A204.1 (cell line): Measurements from ENCODE around the gene ALKBH5.
A peak's percentile ranks its signal among the peaks of the same experiment; 100 is the strongest.

Source experiments
- FAIRE-seq: peaks from 2 replicates; lab custom pipeline; 2012; peaks lifted over from hg19 to GRCh38; lab: Jason Lieb, UNC

ALKBH5 gene

GRCh38 chr17:18183334-18184142 lies at the start of gene ALKBH5:
Gene ALKBH5, plus strand, starts transcription at chr17:18183828. Its CDS starts 416 bp downstream, at chr17:18184244.
- FAIRE-seq, result peak; percentile 94

DNA sequence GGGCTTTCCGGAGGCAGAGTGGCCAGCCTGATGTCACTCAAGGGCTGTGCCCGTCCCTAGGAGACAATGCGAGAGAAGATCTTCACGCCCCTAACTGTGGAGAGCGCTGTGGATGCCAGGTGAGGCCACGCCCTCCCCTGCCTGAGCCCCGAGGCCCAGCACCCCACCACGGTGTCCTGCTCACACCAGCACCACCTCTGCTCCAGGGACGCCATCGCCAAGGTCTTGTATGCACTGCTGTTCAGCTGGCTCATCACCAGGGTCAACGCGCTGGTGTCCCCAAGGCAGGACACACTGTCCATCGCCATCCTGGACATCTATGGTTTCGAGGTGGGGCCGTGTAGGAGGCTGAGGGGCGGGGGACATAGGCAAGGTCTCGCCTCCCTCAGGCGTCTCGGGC lies 47.3 kb upstream of the ALKBH5 start:
- no peak for FAIRE-seq

DNA sequence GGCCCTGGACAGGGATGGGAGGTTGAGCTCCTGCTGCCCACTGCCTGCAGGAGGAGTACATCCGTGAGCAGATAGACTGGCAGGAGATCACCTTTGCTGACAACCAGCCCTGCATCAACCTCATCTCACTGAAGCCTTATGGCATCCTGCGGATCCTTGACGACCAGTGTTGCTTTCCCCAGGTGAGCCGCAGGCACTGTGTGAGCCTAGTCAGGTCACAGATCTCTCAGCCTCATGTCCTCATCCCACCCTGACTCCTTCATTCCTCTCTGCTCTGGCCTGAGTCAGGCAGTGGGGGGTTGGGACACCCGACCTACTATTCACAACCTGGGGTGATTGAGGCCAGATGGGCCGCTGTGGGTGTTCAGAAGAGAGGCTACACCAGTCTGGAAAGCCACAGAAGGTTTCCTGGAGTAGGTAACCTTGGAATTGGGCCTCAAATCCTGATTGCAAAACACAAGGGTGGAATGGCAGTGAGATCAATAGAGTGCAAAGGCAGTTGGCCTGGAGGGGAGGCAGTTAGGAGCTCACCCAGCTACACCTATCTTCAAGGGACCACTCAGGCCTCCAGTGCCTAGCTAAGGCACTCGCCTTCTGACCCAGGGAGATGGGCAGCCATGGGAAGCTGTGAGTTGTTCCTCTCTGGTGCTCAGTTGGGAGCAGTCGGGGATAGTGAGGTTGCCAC lies 45.4 kb upstream of the ALKBH5 start:
- no peak for FAIRE-seq

GRCh38 chr17:18139092-18139491 lies 44.5 kb upstream of the ALKBH5 start:
- no peak for FAIRE-seq

DNA sequence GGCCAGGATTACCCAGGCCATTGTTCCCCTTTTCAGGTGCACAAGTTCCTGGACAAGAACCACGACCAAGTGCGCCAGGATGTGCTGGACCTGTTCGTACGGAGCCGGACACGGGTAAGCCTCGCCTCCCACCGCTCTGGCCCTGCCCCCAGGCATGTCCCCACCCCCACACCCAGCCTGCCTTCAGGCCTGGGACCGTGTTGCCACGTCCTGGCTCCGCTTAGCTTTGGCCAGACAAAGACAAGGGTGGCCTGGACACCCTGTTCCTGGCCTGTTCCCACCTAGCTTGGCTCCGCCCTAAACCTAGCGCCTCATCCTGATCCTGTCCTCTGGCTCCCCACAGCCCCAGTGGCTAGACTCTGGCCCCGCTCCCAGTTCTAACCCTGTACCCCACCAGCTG lies 44.1 kb upstream of the ALKBH5 start:
- FAIRE-seq, result no peak

- no peak for FAIRE-seq
These were observed 43.7 kb upstream of the ALKBH5 start for GRCh38 chr17:18139949-18140348.

DNA sequence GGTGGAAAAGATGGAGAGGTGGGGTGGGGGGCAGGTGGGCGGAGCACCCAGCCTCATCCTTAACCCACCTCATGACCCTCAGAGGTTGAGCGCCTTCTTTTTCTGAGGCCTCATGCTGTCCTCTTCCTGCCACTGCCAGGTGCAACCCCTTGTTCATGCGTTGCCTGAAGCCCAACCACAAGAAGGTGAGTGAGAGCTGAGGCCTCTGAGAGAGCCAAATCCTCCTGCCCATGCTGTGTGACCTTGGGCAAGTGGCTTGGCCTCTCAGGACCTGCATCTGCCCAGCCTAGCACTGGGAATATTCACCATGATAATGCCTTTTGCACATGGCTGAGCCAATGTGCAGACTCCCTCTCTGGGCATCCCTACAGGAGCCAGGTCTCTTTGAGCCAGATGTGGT lies 43.0 kb upstream of the ALKBH5 start:
- no peak for FAIRE-seq

DNA sequence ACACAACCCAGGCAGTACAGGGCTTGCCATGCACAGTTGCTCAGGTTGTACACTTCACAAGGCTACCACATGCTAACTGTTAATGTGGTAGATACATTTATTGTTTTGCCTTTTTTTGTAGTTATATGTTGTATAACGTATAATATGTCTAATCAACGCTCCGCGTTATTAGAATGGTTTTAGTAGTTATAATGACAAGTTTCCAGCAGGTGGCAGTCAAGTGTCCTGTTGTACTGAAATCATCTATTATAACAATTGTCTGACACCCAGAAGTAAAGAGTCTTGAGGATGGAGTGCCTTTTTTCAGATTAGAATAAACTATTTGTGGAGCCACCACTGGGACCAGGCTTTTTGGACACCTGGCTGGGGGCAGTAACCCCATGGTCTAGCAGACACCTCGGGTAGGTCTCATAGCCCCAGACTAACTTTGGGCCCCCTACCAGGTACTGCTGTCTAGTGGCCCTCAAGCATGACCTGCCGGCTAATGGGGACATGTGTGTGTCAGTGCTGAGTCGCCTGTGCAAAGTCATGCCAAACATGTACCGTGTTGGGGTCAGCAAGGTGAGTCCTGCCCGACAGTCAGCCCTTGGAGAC lies 42.3 kb upstream of the ALKBH5 start:
- peak; percentile 97 for FAIRE-seq

- no peak for FAIRE-seq
These were observed 41.2 kb upstream of the ALKBH5 start for GRCh38 chr17:18142417-18142816.

GRCh38 chr17:18143044-18143936 lies 40.3 kb upstream of the ALKBH5 start:
- no peak for FAIRE-seq

DNA sequence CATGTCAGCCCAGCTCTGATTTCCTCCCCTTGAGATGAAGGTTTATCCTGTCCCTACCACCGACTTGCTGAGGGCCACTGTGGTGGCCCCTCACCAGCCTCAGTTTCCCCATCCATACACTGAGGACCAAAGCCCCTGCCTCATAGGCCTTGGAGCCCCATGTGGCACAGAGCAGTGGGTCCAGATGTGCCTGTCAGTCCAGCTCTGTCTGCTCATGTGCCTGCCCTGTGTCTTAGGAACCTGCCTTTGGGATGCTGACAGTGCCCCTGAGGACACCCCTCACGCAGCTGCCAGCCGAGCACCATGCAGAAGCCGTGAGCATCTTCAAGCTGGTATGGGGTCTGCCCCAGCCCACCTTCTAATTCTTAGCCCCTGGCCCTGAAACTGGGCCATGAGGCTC lies 39.4 kb upstream of the ALKBH5 start:
- no peak for FAIRE-seq

GRCh38 chr17:18144855-18145254 lies 38.8 kb upstream of the ALKBH5 start:
- FAIRE-seq, result no peak

DNA sequence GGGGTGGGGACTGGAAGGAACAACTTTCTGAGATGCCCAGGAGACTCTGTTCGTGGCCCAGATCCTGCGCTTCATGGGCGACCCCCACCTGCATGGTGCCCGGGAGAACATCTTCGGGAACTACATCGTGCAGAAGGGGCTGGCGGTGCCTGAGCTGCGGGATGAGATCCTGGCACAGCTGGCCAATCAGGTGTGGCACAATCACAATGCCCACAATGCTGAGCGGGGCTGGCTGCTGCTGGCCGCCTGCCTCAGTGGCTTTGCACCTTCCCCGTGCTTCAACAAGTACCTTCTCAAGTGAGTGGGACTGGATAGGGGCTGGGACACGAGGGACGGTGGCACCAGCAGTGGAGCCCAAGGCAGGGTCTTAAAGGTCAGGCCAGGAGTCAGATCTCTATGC lies 37.8 kb upstream of the ALKBH5 start:
- FAIRE-seq, result no peak

DNA sequence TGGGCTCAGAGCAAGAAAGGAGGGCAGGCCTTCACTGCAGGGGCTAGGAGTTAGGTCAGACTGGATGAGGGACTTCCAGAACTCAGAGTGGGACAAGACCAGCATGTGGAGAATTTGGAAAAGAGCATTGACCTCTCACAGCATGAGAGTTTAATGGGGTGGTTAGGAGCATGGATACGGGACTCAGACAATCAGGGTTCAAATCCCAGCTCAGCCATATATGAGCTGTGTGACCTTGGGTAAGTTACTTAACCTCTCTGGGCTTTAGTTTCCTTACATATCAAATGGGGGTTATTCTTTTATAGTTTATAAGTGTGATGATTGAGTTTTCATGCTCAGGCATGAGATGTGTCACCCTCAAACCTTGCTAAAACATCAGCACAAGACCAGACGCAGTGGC lies 37.4 kb upstream of the ALKBH5 start:
- FAIRE-seq, result no peak

DNA sequence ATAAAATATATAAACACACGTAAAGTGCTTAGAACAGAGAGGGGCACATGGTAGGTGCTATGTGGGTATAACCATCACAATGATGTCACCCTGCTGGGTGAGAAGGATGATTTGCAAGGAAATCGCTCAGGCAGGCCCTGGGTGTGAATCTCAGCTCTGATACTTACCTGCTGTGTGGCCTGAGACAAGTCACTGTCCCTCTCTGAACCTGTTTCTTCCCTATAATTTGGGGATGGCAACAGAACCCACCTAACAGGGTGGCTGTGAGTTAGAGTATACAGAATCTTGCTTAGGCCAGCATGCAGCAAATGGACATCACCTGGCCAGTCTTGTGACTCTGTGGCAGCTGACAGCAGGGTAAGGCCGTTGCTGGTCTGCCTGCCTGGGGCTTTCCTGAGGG lies 36.6 kb upstream of the ALKBH5 start:
- FAIRE-seq, result no peak

DNA sequence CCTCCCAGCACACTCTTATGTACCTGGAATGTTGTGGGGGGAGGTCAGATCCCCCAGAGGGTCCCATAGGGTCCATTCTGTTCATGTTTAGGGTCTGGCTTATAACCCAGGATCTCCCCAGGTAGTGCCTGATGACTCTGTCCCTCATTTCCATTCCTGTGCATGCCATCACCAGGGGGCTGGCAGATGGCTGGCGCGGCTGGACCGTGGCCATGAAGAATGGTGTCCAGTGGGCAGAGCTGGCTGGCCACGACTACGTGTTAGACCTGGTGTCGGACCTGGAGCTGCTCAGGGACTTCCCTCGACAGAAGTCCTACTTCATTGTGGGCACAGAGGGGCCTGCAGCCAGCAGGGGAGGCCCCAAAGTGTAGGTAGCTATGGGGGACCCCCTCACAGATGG lies 35.0 kb upstream of the ALKBH5 start:
- FAIRE-seq, result no peak

DNA sequence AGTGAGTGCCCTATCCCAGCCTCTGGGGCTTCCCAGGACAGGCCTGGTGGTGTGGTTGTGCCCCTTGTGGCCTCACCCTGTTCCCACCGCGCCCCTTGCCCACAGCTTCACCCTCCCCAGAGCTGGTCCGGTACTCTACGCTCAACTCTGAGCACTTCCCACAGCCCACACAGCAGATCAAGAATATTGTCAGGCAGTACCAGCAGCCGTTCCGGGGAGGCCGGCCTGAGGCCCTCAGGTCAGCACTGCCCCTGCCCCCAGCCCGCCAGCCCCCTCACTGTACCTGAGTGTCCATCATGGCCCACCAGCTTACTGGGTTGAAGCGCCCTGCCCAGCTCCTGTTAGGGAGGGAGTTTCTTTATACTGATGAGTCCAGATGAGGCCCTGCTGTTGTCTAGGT lies 32.3 kb upstream of the ALKBH5 start:
- FAIRE-seq, result no peak

- FAIRE-seq, result no peak
These were observed 28.4 kb upstream of the ALKBH5 start for GRCh38 chr17:18155179-18155578.

DNA sequence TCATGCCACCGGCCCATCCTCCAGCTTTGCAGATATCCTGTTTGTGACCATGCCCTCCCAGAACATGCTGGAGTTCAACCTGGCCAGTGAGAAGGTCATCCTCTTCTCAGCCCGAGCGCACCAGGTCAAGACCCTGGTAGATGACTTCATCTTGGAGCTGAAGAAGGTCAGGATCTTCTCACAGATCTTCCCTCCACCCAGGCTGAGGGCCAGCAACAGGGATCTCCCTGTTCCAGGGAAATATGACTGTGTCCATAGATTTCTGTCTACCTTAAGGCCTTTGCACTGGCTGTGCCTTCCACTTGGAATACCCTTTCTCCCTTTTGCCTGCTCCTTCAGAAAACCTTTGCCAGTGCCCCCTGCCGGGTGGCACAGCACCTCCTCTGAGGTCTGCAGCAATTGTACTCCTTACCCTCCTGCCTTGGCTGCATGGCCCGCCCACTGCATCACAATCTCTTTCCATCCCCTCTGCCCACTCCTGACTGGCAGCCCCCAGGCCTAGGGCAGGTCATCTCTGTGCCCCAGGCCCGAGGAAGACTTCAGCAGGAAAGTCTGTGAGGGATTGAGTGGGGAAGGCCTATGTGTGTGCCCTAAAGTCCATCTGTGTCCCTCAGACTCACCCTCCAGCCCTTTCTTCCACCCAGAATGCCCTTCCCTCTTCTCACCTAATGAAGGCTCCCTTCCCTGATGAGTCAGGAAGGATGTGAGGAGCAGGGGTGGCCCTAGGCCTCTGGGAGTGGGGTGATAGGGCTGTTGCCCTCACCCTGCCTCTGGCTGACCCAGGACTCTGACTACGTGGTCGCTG lies 27.3 kb upstream of the ALKBH5 start:
- FAIRE-seq, result no peak

GRCh38 chr17:18156976-18157280 lies 26.7 kb upstream of the ALKBH5 start:
- no peak for FAIRE-seq

GRCh38 chr17:18157354-18157985 lies 26.2 kb upstream of the ALKBH5 start:
- FAIRE-seq, result no peak
